A549 treated with Mapracorat at 1 μM for 4 hours (cell line): ENCODE data around the gene AKT2. TPM values are rescaled to one million over a fixed set of nuclear protein-coding genes. Genes with fewer than 3 reads are reported as not detected.

Experiments
- total RNA-seq: library from RNA; stranded (reverse); fragments of 200-300 nt; extraction: Qiagen RNA extraction; gene quantifications from 5 replicates; pipeline ENCODE4 v1.2.3, GENCODE V29; 2022

The AKT2 gene
- 123 to 189 TPM (median 171 TPM) in 5 replicates for total RNA-seq

GRCh38 chr19:40284501-40285352 is at the start of gene AKT2:
TSS of gene AKT2 (minus strand) at chr19:40285345. CDS start at chr19:40265267, 20,078 bp downstream.

DNA sequence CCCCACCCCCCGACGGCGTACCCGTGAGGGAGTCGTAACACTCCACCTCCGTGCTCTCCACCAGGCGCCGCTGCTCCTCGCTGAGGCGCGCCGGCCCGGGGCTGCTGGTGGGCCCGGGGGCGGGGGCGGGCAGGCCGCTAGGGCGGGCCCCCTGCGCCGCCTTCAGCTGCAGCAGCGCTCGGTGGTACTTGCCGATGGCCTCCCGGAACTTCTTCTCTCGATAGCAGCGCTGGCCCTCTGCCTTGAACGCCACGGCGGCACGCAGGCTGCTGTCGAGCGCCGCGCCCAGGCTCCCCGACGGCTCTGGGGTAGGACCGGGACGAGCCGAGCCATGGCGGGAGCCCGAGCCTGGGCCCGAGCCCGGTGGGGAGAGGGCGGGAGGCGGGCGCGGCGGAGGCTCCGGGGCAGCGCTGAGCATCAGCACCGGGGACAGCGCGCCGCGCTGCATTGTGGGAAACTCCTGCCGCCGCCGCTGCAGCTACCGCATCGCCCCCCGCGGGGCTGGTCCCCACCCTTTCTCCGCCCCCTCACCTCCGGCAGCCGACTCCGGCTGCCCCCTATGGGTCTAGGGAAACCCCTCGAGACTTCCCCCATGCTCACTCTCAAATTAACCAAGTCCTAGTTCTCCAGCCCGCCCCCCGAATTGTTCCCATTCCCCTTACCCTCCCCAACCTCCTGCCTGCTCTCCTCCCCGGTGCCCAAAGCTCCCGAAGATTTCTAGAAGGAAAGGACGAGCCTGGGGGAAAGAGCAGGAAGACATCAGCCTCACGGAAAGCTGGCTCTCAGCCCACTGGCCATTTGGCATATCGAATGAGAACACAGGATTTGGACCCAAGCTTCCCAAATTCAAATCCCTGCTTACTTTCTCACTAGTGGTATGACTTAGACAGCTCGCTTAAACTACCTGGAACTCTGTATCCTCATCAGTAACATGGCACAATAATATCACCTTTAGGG is 66.9 kb downstream of the AKT2 start, which contains the start of gene TTC9B:
TTC9B (minus strand) TSS at position 451 of the 957 bp plus-strand sequence; CDS start at position 448, 3 bp downstream.

GRCh38 chr19:40190891-40191835 is 94.0 kb downstream of the AKT2 start, which contains the start of gene MAP3K10:
TSS of gene MAP3K10 (plus strand) at chr19:40191426. CDS start at chr19:40192032, 606 bp downstream.

Other genes starting within 250 kb of the AKT2 start
- 4.7 to 7.3 TPM (median 6.0 TPM) in 5 replicates for gene ZNF780B, start 229.1 kb downstream of the AKT2 start, total RNA-seq
- gene ZNF780A, start 194.4 kb downstream of the AKT2 start, total RNA-seq = 24.3 to 31.5 TPM (median 27.6 TPM) in 5 replicates
- 12.1 to 16.8 TPM (median 15.5 TPM) in 5 replicates for gene MAP3K10, start 93.9 kb downstream of the AKT2 start, total RNA-seq
- 0.21 to 0.47 TPM (median 0.34 TPM) in 4 of 5 replicates, not detected in the other for gene TTC9B, start 67.0 kb downstream of the AKT2 start, total RNA-seq
- 0.13 to 0.44 TPM (median 0.16 TPM) in 5 replicates for gene CCNP, start 58.7 kb downstream of the AKT2 start, total RNA-seq
- 25.5 to 31.7 TPM (median 30.0 TPM) in 5 replicates for gene C19orf47, start 63.1 kb upstream of the AKT2 start, total RNA-seq
- 258 to 266 TPM (median 261 TPM) in 5 replicates for gene PLD3, start 63.4 kb upstream of the AKT2 start, total RNA-seq
- gene HIPK4, start 104.8 kb upstream of the AKT2 start, total RNA-seq = 0.17 to 0.38 TPM (median 0.26 TPM) in 5 replicates
- gene PRX, start 128.0 kb upstream of the AKT2 start, total RNA-seq = 0.95 to 1.8 TPM (median 1.4 TPM) in 5 replicates
- gene SERTAD1, start 140.6 kb upstream of the AKT2 start, total RNA-seq = 22.5 to 38.9 TPM (median 31.3 TPM) in 5 replicates
- gene SERTAD3, start 159.0 kb upstream of the AKT2 start, total RNA-seq = 38.2 to 47.6 TPM (median 43.8 TPM) in 5 replicates
- 246 to 360 TPM (median 316 TPM) in 5 replicates for gene BLVRB, start 180.4 kb upstream of the AKT2 start, total RNA-seq
- 0.34 to 0.85 TPM (median 0.59 TPM) in 5 replicates for gene SPTBN4, start 181.7 kb upstream of the AKT2 start, total RNA-seq